ENCODE data around the gene SDK2. TPM values are rescaled to one million over a fixed set of nuclear protein-coding genes. Genes with fewer than 3 reads are reported as not detected.
A peak's percentile ranks its signal among the peaks of the same experiment; 100 is the strongest.

Gene SDK2
- total and polyA plus RNA-seq, 9 of the 15 experiments (the other 6 are each of a cell fraction or from before 2014, with no cell fraction given): 0.04 TPM; not detected in 8

GRCh38 chr17:73288534-73289302, 355.5 kb downstream of the SDK2 start (continued):
- TF ChIP-seq MLLT1 (IDR thresholded peaks at IDR 0.05) (0 out of 4 replicates have a peak, but pooled peaks of 1 of the 2 experiments have one; percentile 19), SOX6 (IDR thresholded peaks at IDR 0.05) (peak; percentile 89), MAX (CRISPR knock-in tag; IDR thresholded peaks at IDR 0.05) (peak; percentile 67), PATZ1 (CRISPR knock-in tag; IDR thresholded peaks at IDR 0.05; ENCODE audit: borderline replicate concordance) (no peak), ZNF766 (CRISPR knock-in tag; conservative IDR thresholded peaks at IDR 0.05) (no peak; the same call in 1 of the 2 replicates), EP300 (IDR thresholded peaks at IDR 0.05; ENCODE audit: low read length) (peak; percentile 54; the same call in 1 of the 2 replicates), EGR1 (conservative IDR thresholded peaks at IDR 0.05) (peak; percentile 89), ZBTB5 (IDR thresholded peaks at IDR 0.05) (no peak), POLR2AphosphoS2 (IDR thresholded peaks at IDR 0.05; ENCODE audit: low read length) (no peak), FOXA3 (CRISPR knock-in tag; conservative IDR thresholded peaks at IDR 0.05 in 1 of 2, IDR thresholded peaks at IDR 0.05 in 1 of 2) (peak; percentile 67 to 85; a peak in 3 of 4 replicates), MAFG (tag; conservative IDR thresholded peaks at IDR 0.05) (no peak), RNF219 (CRISPR knock-in tag; IDR thresholded peaks at IDR 0.05) (no peak), HDGF (IDR thresholded peaks at IDR 0.05) (no peak), PRDM10 (IDR thresholded peaks at IDR 0.05; ENCODE audit: partially characterized antibody) (peak; percentile 59)

Data from K562 (cell line).